Glomerular endothelial cell (primary cell): ENCODE results near the gene FRAT2. TPM values are rescaled to one million over a fixed set of nuclear protein-coding genes. Genes with fewer than 3 reads are reported as not detected.
"Not testable (repeated sequence)": the region's sequence is repeated elsewhere in the genome, so short reads cannot be mapped to it uniquely, and the experiment has no call there.

Experiments
- DNase-seq: peaks from one replicate; pipeline ENCODE4 v3.0.0-alpha.2; 2011; ENCODE audit warnings: low read depth, low spot score; ENCODE audit errors: extremely low read depth
- total RNA-seq: library from RNA; depleted of rRNA; stranded (reverse); fragments of >200 nt; gene quantifications from 2 replicates; pipeline ENCODE4 v1.2.3, GENCODE V29; 2015

FRAT2 gene
- total RNA-seq, 1 donor from 2014 or later: 10.6 TPM

GRCh38 chr10:97356918-97357317 lies 22.4 kb upstream of the FRAT2 start:
- no peak for DNase-seq

- no peak for DNase-seq
These were observed 21.9 kb upstream of the FRAT2 start for GRCh38 chr10:97356318-97356914.

GRCh38 chr10:97355571-97355975 lies 21.0 kb upstream of the FRAT2 start:
- DNase-seq: no peak

GRCh38 chr10:97353945-97354344 lies 19.4 kb upstream of the FRAT2 start:
- no peak for DNase-seq

- no peak for DNase-seq
These were observed 15.4 kb upstream of the FRAT2 start for GRCh38 chr10:97349752-97350513.

- no peak for DNase-seq
These were observed 12.8 kb upstream of the FRAT2 start for GRCh38 chr10:97347317-97347716.

- not testable (repeated sequence) for DNase-seq
These were observed 9.1 kb upstream of the FRAT2 start for GRCh38 chr10:97343664-97344063.

GRCh38 chr10:97341416-97341815 lies 6.9 kb upstream of the FRAT2 start:
- no peak for DNase-seq

- DNase-seq: no peak
These were observed 3.5 kb upstream of the FRAT2 start for GRCh38 chr10:97338041-97338440.

GRCh38 chr10:97336942-97337831 lies 2.7 kb upstream of the FRAT2 start:
- no peak for DNase-seq

GRCh38 chr10:97336446-97336845 lies 1.9 kb upstream of the FRAT2 start:
- DNase-seq: no peak

- no peak for DNase-seq
These were observed 1.5 kb upstream of the FRAT2 start for GRCh38 chr10:97336006-97336405.

- no peak for DNase-seq
These were observed 675 bp upstream of the FRAT2 start for GRCh38 chr10:97335188-97335619.

- no peak for DNase-seq
These were observed 744 bp downstream of the FRAT2 start for GRCh38 chr10:97333601-97334369.

- DNase-seq: no peak
These were observed 1.3 kb downstream of the FRAT2 start for GRCh38 chr10:97333351-97333600.

GRCh38 chr10:97332591-97333350 lies 1.8 kb downstream of the FRAT2 start:
- no peak for DNase-seq

- no peak for DNase-seq
These were observed 3.3 kb downstream of the FRAT2 start for GRCh38 chr10:97331153-97331703.

- no peak for DNase-seq
These were observed 4.8 kb downstream of the FRAT2 start for GRCh38 chr10:97329766-97330165.

- DNase-seq: no peak
These were observed 5.7 kb downstream of the FRAT2 start for GRCh38 chr10:97328646-97329453.
